MG63 (cell line): ENCODE results near the gene KRT6B. TPM values are rescaled to one million over a fixed set of nuclear protein-coding genes. Genes with fewer than 3 reads are reported as not detected.
"Not testable (repeated sequence)": the region's sequence is repeated elsewhere in the genome, so short reads cannot be mapped to it uniquely, and the experiment has no call there.

Experiments
- DNase-seq: peaks from one replicate; pipeline ENCODE4 v3.0.0-alpha.2; 2020
- H3K27me3 ChIP-seq: fragments of 250-450 bp; sonication (Bioruptor Pico); 2 replicates; pipeline ENCODE4 v1.5.1; 2020; ENCODE audit warnings: mild to moderate bottlenecking, moderate library complexity
- H3K36me3 ChIP-seq: fragments of 250-450 bp; sonication (Bioruptor Pico); 2 replicates; pipeline ENCODE4 v1.5.1; 2020; ENCODE audit warnings: mild to moderate bottlenecking, moderate library complexity
- H3K4me3 ChIP-seq: fragments of 250-450 bp; sonication (Bioruptor Pico); 2 replicates; pipeline ENCODE4 v1.5.1; 2020; ENCODE audit warnings: mild to moderate bottlenecking, moderate library complexity
- H3K9me3 ChIP-seq: fragments of 250-450 bp; sonication (Bioruptor Pico); 2 replicates; pipeline ENCODE4 v1.5.1; 2020; ENCODE audit warnings: mild to moderate bottlenecking, moderate library complexity
- total RNA-seq: library from RNA; depleted of rRNA; stranded (reverse); fragments of >200 nt; shearing (Covaris generic); gene quantifications from 2 replicates; pipeline ENCODE4 v1.2.3, GENCODE V29; 2014; ENCODE audit warnings: low replicate concordance; rRNA removed

KRT6B gene
- not detected in 2 replicates for total RNA-seq

GRCh38 chr12:52452101-52452500 is at the start of gene KRT6B:
TSS of gene KRT6B (minus strand) at chr12:52452146. CDS start at chr12:52452078, 68 bp downstream.
- H3K4me3 ChIP-seq = no peak within 1 kb of the TSS
- H3K36me3 ChIP-seq = no peaks in the 10 kb centered on the region
- no peaks in the 10 kb centered on the region for H3K27me3 ChIP-seq
- H3K9me3 ChIP-seq = no peaks in the 10 kb centered on the region
- no peak for DNase-seq

- no peaks in the 10 kb centered on the region; the same call in 1 of the 2 replicates for H3K9me3 ChIP-seq
- DNase-seq = peak; percentile 43
- H3K4me3 ChIP-seq = no peak overlapping the region
- H3K27me3 ChIP-seq = no peaks in the 10 kb centered on the region
- H3K36me3 ChIP-seq = no peaks in the 10 kb centered on the region
Measured at GRCh38 chr12:52501490-52501889, 49.5 kb upstream of the KRT6B start.

GRCh38 chr12:52500574-52500973 is 48.6 kb upstream of the KRT6B start:
- H3K27me3 ChIP-seq, H3K36me3 ChIP-seq, H3K4me3 ChIP-seq, DNase-seq, H3K9me3 ChIP-seq: not testable (repeated sequence)

GRCh38 chr12:52499806-52500560 is 48.0 kb upstream of the KRT6B start:
- Histone ChIP-seq H3K4me3 (no peak overlapping the region), H3K27me3 (no peaks in the 10 kb centered on the region), H3K9me3 (no peaks in the 10 kb centered on the region; the same call in 1 of the 2 replicates), H3K36me3 (no peaks in the 10 kb centered on the region)
- no peak for DNase-seq

GRCh38 chr12:52498946-52499345 is 47.0 kb upstream of the KRT6B start:
- Histone ChIP-seq H3K27me3 (no peaks in the 10 kb centered on the region), H3K4me3 (no peak overlapping the region), H3K36me3 (no peaks in the 10 kb centered on the region), H3K9me3 (no peaks in the 10 kb centered on the region; the same call in 1 of the 2 replicates)
- no peak for DNase-seq

- DNase-seq = no peak
- Histone ChIP-seq H3K27me3 (no peaks in the 10 kb centered on the region), H3K4me3 (no peak overlapping the region), H3K36me3 (no peaks in the 10 kb centered on the region), H3K9me3 (no peaks in the 10 kb centered on the region; the same call in 1 of the 2 replicates)
Measured at GRCh38 chr12:52497975-52498374, 46.0 kb upstream of the KRT6B start.

- Histone ChIP-seq H3K9me3 (no peaks in the 10 kb centered on the region; the same call in 1 of the 2 replicates), H3K27me3 (no peaks in the 10 kb centered on the region), H3K36me3 (no peaks in the 10 kb centered on the region), H3K4me3 (no peak overlapping the region)
- DNase-seq = peak; percentile 84
Measured at GRCh38 chr12:52496590-52497071, 44.7 kb upstream of the KRT6B start.

GRCh38 chr12:52496054-52496453 is 44.1 kb upstream of the KRT6B start:
- Histone ChIP-seq H3K27me3 (no peaks in the 10 kb centered on the region), H3K36me3 (no peaks in the 10 kb centered on the region), H3K9me3 (no peaks in the 10 kb centered on the region; the same call in 1 of the 2 replicates), H3K4me3 (no peak overlapping the region)
- DNase-seq = no peak

- Histone ChIP-seq H3K27me3 (no peaks in the 10 kb centered on the region), H3K9me3 (no peaks in the 10 kb centered on the region; the same call in 1 of the 2 replicates), H3K4me3 (no peak overlapping the region), H3K36me3 (no peaks in the 10 kb centered on the region)
- no peak for DNase-seq
Measured at GRCh38 chr12:52495389-52495788, 43.4 kb upstream of the KRT6B start.

GRCh38 chr12:52494518-52494917 is 42.6 kb upstream of the KRT6B start:
- Histone ChIP-seq H3K27me3 (no peaks in the 10 kb centered on the region), H3K4me3 (no peak overlapping the region), H3K36me3 (no peaks in the 10 kb centered on the region), H3K9me3 (no peaks in the 10 kb centered on the region)
- no peak for DNase-seq

- DNase-seq = no peak
- Histone ChIP-seq H3K27me3 (no peaks in the 10 kb centered on the region), H3K9me3 (no peaks in the 10 kb centered on the region), H3K36me3 (no peaks in the 10 kb centered on the region), H3K4me3 (no peak overlapping the region)
Measured at GRCh38 chr12:52494100-52494499, 42.2 kb upstream of the KRT6B start.

GRCh38 chr12:52493172-52493571 is 41.2 kb upstream of the KRT6B start, which contains the start of gene KRT6A:
TSS of gene KRT6A (minus strand) at chr12:52493257. CDS start at chr12:52493188, 69 bp downstream.
- no peak for DNase-seq
- H3K9me3 ChIP-seq = no peaks in the 10 kb centered on the region
- no peaks in the 10 kb centered on the region for H3K27me3 ChIP-seq
- H3K36me3 ChIP-seq = no peaks in the 10 kb centered on the region
- no peak within 1 kb of the TSS for H3K4me3 ChIP-seq

- DNase-seq, H3K36me3 ChIP-seq, H3K4me3 ChIP-seq, H3K27me3 ChIP-seq, H3K9me3 ChIP-seq: not testable (repeated sequence)
Measured at GRCh38 chr12:52492405-52492804, 40.5 kb upstream of the KRT6B start.

GRCh38 chr12:52491495-52491894 is 39.5 kb upstream of the KRT6B start:
- H3K9me3 ChIP-seq, H3K36me3 ChIP-seq, H3K4me3 ChIP-seq, DNase-seq, H3K27me3 ChIP-seq: not testable (repeated sequence)

GRCh38 chr12:52488736-52489135 is 36.8 kb upstream of the KRT6B start:
- no peak overlapping the region for H3K4me3 ChIP-seq
- peaks cover 9% of the 10 kb centered on the region for H3K9me3 ChIP-seq
- peaks cover 12% of the 10 kb centered on the region for H3K27me3 ChIP-seq
- DNase-seq = no peak
- no peaks in the 10 kb centered on the region for H3K36me3 ChIP-seq

- not testable (repeated sequence) for H3K4me3 ChIP-seq, H3K36me3 ChIP-seq, DNase-seq
- Histone ChIP-seq H3K27me3 (peaks cover 13% of the 10 kb centered on the region), H3K9me3 (peaks cover 13% of the 10 kb centered on the region)
Measured at GRCh38 chr12:52487744-52488443, 35.9 kb upstream of the KRT6B start.

- H3K9me3 ChIP-seq = peaks cover 13% of the 10 kb centered on the region
- no peak for DNase-seq
- no peaks in the 10 kb centered on the region for H3K36me3 ChIP-seq
- no peak overlapping the region for H3K4me3 ChIP-seq
- H3K27me3 ChIP-seq = peaks cover 17% of the 10 kb centered on the region
Measured at GRCh38 chr12:52487211-52487610, 35.3 kb upstream of the KRT6B start.
